GM18507 (cell line): ENCODE data around the gene CDH13.

ENCODE experiments used
- DNase-seq: peaks from one replicate; pipeline ENCODE4 v3.0.0; 2011; ENCODE audit warnings: low read depth; ENCODE audit not compliant: insufficient read length; ENCODE audit errors: extremely low spot score
- FAIRE-seq: peaks from 2 replicates; lab custom pipeline; 2011; peaks lifted over from hg19 to GRCh38; lab: Jason Lieb, UNC

Gene CDH13

DNA sequence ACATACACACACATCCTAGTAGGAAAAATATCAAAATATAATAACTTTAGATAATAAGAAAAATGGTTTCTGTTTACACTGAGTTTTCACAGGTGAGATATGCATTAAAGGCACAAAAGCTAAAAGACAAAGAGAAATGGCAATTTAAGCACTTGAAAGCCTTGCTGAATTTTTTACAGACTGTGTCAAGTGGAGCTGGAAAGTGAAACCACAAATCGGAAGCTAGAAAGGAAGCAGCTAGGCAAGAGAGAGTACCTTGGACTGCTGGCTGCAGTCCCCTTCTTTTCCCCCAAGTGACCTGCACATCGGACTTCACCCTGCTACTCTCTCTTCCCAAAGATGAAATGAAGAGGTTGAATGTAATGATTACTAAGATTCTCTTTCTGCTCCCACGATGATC is 135.1 kb downstream of the CDH13 start:
- no peak for DNase-seq
- no peak for FAIRE-seq

DNA sequence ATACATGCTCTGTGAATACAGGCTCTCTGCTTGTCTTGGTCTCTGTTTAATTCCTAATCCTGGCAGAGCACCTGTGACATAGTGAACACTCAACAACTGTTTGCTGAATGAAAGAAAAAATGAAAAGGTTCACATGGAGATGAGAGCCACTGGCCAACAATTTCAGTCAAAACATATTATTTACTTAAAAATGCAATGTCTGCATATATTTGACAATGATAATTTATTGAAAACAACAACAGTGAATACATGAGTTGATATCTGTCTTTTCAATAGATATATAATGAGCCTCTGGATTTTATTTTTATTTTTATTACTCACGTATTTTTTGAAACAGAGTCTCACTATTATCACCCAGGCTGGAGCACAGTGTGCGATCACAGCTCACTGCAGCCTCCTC is 136.6 kb downstream of the CDH13 start:
- no peak for FAIRE-seq

GRCh38 chr16:82767198-82767597 is 140.4 kb downstream of the CDH13 start:
- DNase-seq (no peak), FAIRE-seq (no peak)

More for the DNA sequence above, 136.6 kb downstream of the CDH13 start:
- DNase-seq = no peak

DNA sequence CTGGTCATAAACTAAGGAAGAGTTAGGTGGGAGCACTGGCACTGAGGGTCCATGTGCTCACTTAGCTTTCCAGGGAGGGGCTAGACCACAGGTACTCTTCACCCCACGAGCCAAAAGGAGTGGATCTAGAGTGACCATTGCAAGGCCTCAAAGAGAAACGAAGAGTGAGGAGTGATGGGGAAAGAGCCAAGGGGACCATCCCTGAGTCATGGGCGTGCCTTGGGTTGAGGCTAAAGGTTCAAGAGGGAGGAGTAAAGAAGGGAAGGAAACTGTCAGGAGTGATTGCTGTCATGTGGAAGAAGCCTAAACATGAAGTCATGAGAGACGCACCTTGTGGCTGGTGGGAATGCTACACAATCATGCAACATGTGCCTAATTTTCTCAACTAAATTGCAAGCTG is 141.0 kb downstream of the CDH13 start:
- DNase-seq = no peak
- FAIRE-seq = no peak

- no peak for FAIRE-seq
- DNase-seq = no peak
Observed at GRCh38 chr16:82769845-82770244, 143.1 kb downstream of the CDH13 start.

DNA sequence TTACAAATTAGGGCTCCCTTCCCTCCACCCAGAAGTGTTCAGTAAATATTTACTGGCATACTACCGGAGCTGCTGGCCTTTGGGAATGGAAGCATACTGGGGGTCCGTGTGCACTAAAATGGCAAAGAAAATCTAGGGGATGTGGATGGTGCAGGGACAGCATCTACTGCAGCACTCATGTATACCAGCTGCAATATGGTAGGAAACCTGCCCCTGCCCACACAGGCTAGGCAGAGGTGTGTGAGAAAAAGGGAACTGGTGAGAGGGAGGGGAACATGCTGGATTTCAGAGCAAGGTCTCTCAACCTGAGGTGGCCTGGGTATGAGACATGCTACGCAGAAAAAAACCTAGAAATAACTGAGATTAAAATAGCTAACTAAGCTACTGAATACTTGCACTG is 145.4 kb downstream of the CDH13 start:
- no peak for DNase-seq
- FAIRE-seq = no peak

DNA sequence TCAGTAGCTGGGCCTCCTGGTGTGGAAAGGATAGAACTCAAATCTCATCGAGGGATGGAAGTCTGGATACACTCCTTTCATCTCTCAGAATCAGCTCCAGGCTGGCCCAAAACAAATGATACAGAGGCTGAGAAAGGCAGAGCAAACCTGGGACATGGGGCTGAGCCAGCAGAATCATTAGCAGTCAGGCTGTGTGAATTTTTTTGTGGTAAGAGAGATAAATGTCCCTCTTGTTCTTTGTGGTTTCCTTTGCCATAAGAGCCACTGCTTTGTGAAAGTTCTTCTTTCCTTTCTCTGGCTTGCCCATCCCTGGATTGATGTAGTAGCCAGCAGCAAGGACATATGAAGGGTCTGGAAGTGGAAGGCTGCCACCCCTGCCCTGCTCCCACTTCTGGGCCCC is 146.2 kb downstream of the CDH13 start:
- no peak for FAIRE-seq
- no peak for DNase-seq

DNA sequence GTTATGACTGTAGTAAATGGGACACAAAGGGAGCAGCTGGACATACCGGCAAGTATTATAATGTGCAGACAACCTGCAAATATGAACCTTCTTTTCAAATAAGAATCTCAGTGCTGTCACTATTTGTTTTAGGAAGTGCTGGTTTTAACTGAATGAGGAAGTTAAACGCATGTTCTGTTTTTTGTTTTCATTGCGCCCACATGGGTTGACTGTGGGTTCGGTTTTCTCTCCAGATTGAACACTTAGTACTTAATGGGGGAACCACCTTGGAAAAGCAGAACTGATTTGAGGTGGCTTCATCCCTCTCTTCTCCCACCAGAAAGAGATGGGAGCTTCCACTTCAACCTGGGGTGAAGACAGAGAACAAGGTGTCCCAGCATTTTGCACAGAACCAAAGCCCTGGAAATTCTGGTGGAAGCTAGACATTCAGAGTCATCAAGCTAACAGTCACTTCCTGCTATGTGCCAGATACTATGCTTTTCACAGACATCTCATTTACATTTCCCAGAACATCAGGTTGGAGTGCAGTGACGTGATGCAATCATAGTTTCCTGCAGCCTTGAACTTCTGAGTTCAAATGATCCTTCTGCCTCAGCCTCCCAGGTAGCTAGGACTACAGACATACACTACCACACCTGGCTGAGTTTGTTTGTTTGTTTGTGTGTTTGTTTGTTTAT is 149.8 kb downstream of the CDH13 start:
- FAIRE-seq (no peak), DNase-seq (no peak)

- DNase-seq (no peak), FAIRE-seq (no peak)
Observed at GRCh38 chr16:82782715-82783251, 156.0 kb downstream of the CDH13 start.

DNA sequence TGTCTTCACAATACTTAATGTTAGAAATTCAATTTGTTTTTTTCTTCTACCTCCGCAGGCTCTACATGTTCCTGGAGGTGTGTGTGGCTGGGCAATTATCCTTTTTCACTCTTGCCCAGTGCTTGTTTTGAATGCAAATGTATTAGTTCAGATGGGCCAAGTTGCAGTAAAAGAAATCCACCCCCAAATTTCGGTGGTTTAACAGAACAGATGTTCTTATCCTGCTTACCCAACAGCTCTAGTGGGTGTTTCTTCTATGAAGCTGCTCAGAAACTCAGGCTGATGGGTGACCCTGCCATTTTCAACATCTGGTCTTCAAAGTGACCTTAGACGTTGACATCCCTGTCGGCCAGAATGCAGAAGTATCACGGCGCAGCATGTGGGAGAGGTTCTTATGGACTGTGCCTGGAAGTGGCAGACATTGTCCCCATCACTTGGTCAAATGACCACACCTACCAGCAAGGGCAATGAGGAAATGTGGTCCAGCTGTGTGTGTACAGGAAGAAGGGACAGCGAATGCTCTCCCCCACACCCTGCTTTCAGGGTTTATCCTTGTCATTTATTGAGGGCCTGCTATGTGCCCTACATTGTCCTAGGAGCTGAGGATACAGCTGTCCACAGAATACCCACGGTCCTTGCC is 157.3 kb downstream of the CDH13 start:
- FAIRE-seq = no peak

GRCh38 chr16:82784573-82784968 is 157.8 kb downstream of the CDH13 start:
- DNase-seq = no peak
- no peak for FAIRE-seq

More for the DNA sequence above, 157.3 kb downstream of the CDH13 start:
- DNase-seq = no peak

GRCh38 chr16:82788225-82788624 is 161.5 kb downstream of the CDH13 start:
- DNase-seq (no peak), FAIRE-seq (no peak)

DNA sequence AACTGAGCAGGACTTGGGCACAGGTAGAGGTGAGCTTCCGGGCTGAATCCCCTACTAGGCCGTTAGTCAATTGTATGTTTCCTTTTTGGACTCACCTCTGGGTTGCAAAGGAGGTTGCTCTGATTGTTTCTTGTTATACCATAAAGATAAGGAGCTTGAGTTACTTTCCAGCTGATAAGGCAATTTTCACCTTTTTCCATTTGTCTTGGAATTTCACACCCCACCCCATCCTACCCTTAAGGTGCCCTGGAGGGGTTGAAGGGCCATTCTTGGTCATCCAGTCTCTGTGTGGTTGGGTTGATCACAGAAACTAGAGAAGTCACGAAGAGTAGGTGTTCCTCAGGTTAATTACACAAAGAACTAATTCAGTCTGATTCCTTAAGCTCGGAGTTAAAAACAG is 162.2 kb downstream of the CDH13 start:
- no peak for FAIRE-seq
- no peak for DNase-seq

DNA sequence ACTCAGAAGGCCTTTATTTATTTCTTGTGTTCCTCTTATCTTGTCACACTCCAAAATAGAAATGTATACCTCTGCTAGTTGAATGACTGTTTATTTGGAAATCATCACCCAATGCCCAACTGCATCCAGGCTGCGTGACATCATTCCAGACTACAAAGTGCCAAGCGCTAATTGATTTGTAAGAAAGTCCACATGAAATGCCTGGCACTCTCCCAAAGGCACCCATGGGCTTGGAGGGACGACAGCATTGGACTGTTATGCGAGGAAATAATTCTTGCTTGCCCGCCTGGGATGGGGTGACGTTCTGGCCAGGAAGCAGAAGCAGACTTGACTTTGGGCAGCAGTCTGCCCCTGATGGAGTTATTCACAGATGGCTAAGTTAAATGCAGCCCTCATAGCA is 165.9 kb downstream of the CDH13 start:
- DNase-seq (no peak), FAIRE-seq (no peak)

GRCh38 chr16:82793528-82794245 is 166.9 kb downstream of the CDH13 start:
- no peak for FAIRE-seq

GRCh38 chr16:82796047-82796446 is 169.3 kb downstream of the CDH13 start:
- no peak for DNase-seq
- no peak for FAIRE-seq

More at GRCh38 chr16:82793528-82794245, 166.9 kb downstream of the CDH13 start:
- DNase-seq = no peak

DNA sequence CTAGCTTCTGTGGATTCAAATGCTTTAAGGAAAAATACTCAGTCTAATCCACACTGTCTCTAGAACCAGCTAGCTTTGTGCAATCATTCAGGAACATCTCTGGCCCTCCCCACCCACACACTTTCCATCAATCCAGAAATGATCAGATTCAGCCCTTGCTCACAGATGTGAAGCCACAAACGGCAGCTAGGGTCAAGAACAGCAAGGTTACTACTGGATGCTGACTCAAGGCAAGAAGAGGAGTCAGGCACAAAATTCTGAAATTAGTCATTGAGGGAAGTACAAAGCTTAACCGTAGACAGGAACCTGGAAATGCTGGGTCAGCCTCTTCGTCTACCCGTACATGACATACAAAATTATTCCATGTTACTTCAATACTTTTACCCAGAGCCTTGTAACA is 174.6 kb downstream of the CDH13 start:
- FAIRE-seq = no peak
- DNase-seq = no peak

GRCh38 chr16:82805866-82806265 is 179.1 kb downstream of the CDH13 start:
- DNase-seq (no peak), FAIRE-seq (no peak)

DNA sequence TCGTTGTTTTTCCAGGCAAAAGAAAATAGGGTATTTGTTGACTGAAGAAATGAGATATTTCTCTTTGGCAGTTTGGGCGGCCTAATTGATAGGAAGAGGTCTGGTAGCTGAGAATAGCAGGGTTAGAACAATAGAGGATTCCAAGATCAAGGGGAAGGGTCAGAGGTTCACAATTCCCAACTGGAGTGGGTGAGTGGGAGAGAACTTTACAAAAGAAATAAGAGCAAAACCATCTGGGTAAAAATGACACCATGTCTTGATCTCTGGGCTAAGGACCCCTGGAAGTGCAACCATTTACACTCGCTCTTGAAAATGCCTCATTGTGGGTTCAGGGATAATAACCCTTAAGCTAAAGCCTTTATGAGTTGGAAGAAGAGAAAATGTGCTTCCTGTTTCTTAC is 180.5 kb downstream of the CDH13 start:
- no peak for DNase-seq
- FAIRE-seq = no peak

GRCh38 chr16:82808036-82808435 is 181.3 kb downstream of the CDH13 start:
- no peak for FAIRE-seq
- no peak for DNase-seq

- FAIRE-seq (no peak), DNase-seq (no peak)
Observed at GRCh38 chr16:82810077-82810476, 183.3 kb downstream of the CDH13 start.
